Astrocyte (in vitro differentiated cells and primary cell): ENCODE data around the gene USP32.

ENCODE experiments used
- CTCF ChIP-seq: IDR thresholded peaks from 2 replicates; pipeline ENCODE4 v1.5.1; 2011; ENCODE audit warnings: low read depth, mild to moderate bottlenecking, inconsistent platforms, low read length, moderate library complexity; ENCODE audit not compliant: insufficient read depth
- EZH2 ChIP-seq: IDR thresholded peaks from 2 replicates; pipeline ENCODE4 v1.6.1; 2012; ENCODE audit warnings: mild to moderate bottlenecking, low read length, inconsistent platforms; ENCODE audit not compliant: insufficient read depth

GRCh38 chr17:60284709-60285108 is 107.2 kb downstream of the USP32 start:
- TF ChIP-seq CTCF = no peak
- TF ChIP-seq EZH2 = no peak
